H1 (cell line): Measurements from ENCODE around the gene MUC5AC. TPM values are rescaled to one million over a fixed set of nuclear protein-coding genes. Genes with fewer than 3 reads are reported as not detected.

ENCODE experiments used
- CTCF ChIA-PET: fragments of 300-600 bp; sonication (Branson Sonifier 250); formaldehyde crosslinking; loops from one replicate; lab custom pipeline; 2021; ENCODE audit not compliant: partially characterized antibody; lab: Charles Lee
- POLR2A ChIA-PET: fragments of 300-600 bp; sonication (Branson Sonifier 250); formaldehyde crosslinking; loops from one replicate; lab custom pipeline; 2021; ENCODE audit warnings: inconsistent platforms; ENCODE audit not compliant: partially characterized antibody; lab: Charles Lee
- DNase-seq, 2 experiments: peaks; one replicate each; pipeline versions ENCODE4 v3.0.0 to v3.0.0-alpha.2; 2010 to 2022; ENCODE audit warnings: low spot score in 2 of 2, low read depth in 1 of 2, mixed read lengths in 1 of 2
- FAIRE-seq: peaks from 2 replicates; lab custom pipeline; 2011; peaks lifted over from hg19 to GRCh38; lab: Jason Lieb, UNC
- H2AFZ ChIP-seq: 2 replicates; pipeline ENCODE4 v1.8.1; 2012; ENCODE audit warnings: low read length, inconsistent platforms
- H2AK5ac ChIP-seq: 2 replicates; pipeline ENCODE4 v1.6.1; 2013; ENCODE audit warnings: low read depth, low read length
- H2BK120ac ChIP-seq: replicated peaks from 2 replicates; pipeline ENCODE3; 2013; ENCODE audit warnings: low read depth, low read length, inconsistent platforms
- H2BK12ac ChIP-seq: 2 replicates; pipeline ENCODE4 v1.6.1; 2013; ENCODE audit warnings: low read depth, low read length
- H2BK15ac ChIP-seq: 2 replicates; pipeline ENCODE4 v1.6.1; 2013; ENCODE audit warnings: low read length
- H2BK20ac ChIP-seq: 2 replicates; pipeline ENCODE4 v1.6.1; 2013; ENCODE audit warnings: low read length
- H2BK5ac ChIP-seq: 2 replicates; pipeline ENCODE4 v1.6.1; 2013; ENCODE audit warnings: low read depth, low read length
- H3K14ac ChIP-seq: 2 replicates; pipeline ENCODE4 v1.6.1; 2013; ENCODE audit warnings: inconsistent platforms; ENCODE audit not compliant: insufficient read length
- H3K18ac ChIP-seq: 2 replicates; pipeline ENCODE4 v1.6.1; 2013; ENCODE audit warnings: low read length; ENCODE audit errors: extremely low read depth
- H3K23ac ChIP-seq: 2 replicates; pipeline ENCODE4 v1.6.1; 2013; ENCODE audit warnings: inconsistent platforms; ENCODE audit not compliant: insufficient read length
- H3K23me2 ChIP-seq: 2 replicates; pipeline ENCODE4 v1.6.1; 2013; ENCODE audit warnings: low read depth, low read length
- H3K27ac ChIP-seq: 2 replicates; pipeline ENCODE4 v1.6.1; 2011; ENCODE audit warnings: low read depth, low read length, inconsistent platforms
- H3K27me3 ChIP-seq, 4 experiments: replicated peaks in 1 of 4; 1 replicate in 1 of 4; 2 replicates in 3 of 4; pipeline versions ENCODE4 v1.6.1 to v1.8.1; 2011 to 2013; ENCODE audit warnings: low read length in 3 of 4, mild to moderate bottlenecking in 3 of 4, inconsistent platforms in 2 of 4, mixed read lengths in 2 of 4, moderate library complexity in 1 of 4; ENCODE audit not compliant: control insufficient read depth in 3 of 4, insufficient read depth in 3 of 4; ENCODE audit errors: extremely low read depth in 1 of 4
- H3K36me3 ChIP-seq, 4 experiments: 2 replicates each; pipeline versions ENCODE4 v1.6.1 to v1.8.1; 2011 to 2013; ENCODE audit warnings: mild to moderate bottlenecking in 4 of 4, low read length in 3 of 4, moderate library complexity in 2 of 4, control low read depth in 1 of 4, inconsistent platforms in 1 of 4; ENCODE audit not compliant: insufficient read depth in 4 of 4, control insufficient read depth in 2 of 4
- H3K4ac ChIP-seq: replicated peaks from 2 replicates; pipeline ENCODE3; 2013; ENCODE audit warnings: low read length, low read depth, mixed read lengths, inconsistent platforms; ENCODE audit not compliant: insufficient read length
- H3K4me1 ChIP-seq, 4 experiments: replicated peaks in 1 of 4; 1 replicate in 1 of 4; 2 replicates in 3 of 4; pipeline versions ENCODE4 v1.6.1 to v1.8.1; 2011 to 2013; ENCODE audit warnings: low read length in 3 of 4, inconsistent platforms in 2 of 4, mixed read lengths in 1 of 4; ENCODE audit not compliant: insufficient read depth in 4 of 4, control insufficient read depth in 3 of 4
- H3K4me2 ChIP-seq, 2 experiments: 2 replicates each; pipeline versions ENCODE4 v1.6.1 to v1.8.1; 2011 to 2013; ENCODE audit warnings: low read depth in 2 of 2, low read length in 2 of 2, control low read depth in 1 of 2, inconsistent platforms in 1 of 2, mild to moderate bottlenecking in 1 of 2; ENCODE audit not compliant: insufficient read depth in 1 of 2
- H3K4me3 ChIP-seq, 4 experiments: fragments of 200-600, 300-600 bp in 1 of 4; sonication (generic), shearing (Covaris generic), sonication (Bioruptor Twin) in 1 of 4; 2 replicates each; pipeline versions ENCODE4 v1.5.1 to v1.8.1; 2011 to 2016; ENCODE audit warnings: low read length in 4 of 4, low read depth in 3 of 4, control low read depth in 2 of 4, inconsistent platforms in 2 of 4, mild to moderate bottlenecking in 2 of 4, mixed read lengths in 1 of 4, moderate library complexity in 1 of 4; ENCODE audit not compliant: insufficient read depth in 2 of 4; ENCODE audit errors: extremely low read depth in 1 of 4
- H3K56ac ChIP-seq: replicated peaks from 2 replicates; pipeline ENCODE3; 2013; ENCODE audit warnings: low read depth, mild to moderate bottlenecking, mixed read lengths, low read length, inconsistent platforms; ENCODE audit not compliant: insufficient read length
- H3K79me1 ChIP-seq: 2 replicates; pipeline ENCODE4 v1.6.1; 2013; ENCODE audit warnings: low read depth, low read length, control low read depth
- H3K79me2 ChIP-seq, 2 experiments: 2 replicates each; pipeline versions ENCODE4 v1.6.1 to v1.8.1; 2012 to 2013; ENCODE audit warnings: low read length in 2 of 2, mild to moderate bottlenecking in 2 of 2, inconsistent platforms in 1 of 2; ENCODE audit not compliant: insufficient read depth in 2 of 2, control insufficient read depth in 1 of 2
- H3K9ac ChIP-seq, 4 experiments: replicated peaks in 1 of 4; 1 replicate in 1 of 4; 2 replicates in 3 of 4; pipeline versions ENCODE4 v1.6.1 to v1.8.1; 2011 to 2013; ENCODE audit warnings: low read depth in 3 of 4, low read length in 3 of 4, control low read depth in 2 of 4, mild to moderate bottlenecking in 2 of 4, moderate library complexity in 2 of 4, inconsistent platforms in 1 of 4; ENCODE audit errors: extremely low read depth in 1 of 4
- H3K9me3 ChIP-seq, 2 experiments: 2 replicates each; pipeline versions ENCODE4 v1.6.1 to v1.8.1; 2012 to 2013; ENCODE audit warnings: mild to moderate bottlenecking in 2 of 2, moderate library complexity in 2 of 2, control low read depth in 1 of 2, inconsistent platforms in 1 of 2, low read depth in 1 of 2, low read length in 1 of 2, mixed read lengths in 1 of 2; ENCODE audit not compliant: insufficient read depth in 2 of 2
- H4K20me1 ChIP-seq, 2 experiments: replicated peaks in 1 of 2; 2 replicates each; pipeline versions ENCODE3 to v1.8.1; 2011 to 2013; ENCODE audit warnings: inconsistent platforms in 2 of 2, low read length in 2 of 2, mild to moderate bottlenecking in 1 of 2; ENCODE audit not compliant: insufficient read depth in 2 of 2, control insufficient read depth in 1 of 2
- H4K5ac ChIP-seq: 2 replicates; pipeline ENCODE4 v1.6.1; 2013; ENCODE audit warnings: low read length, low read depth, mixed read lengths, inconsistent platforms; ENCODE audit not compliant: insufficient read length
- H4K8ac ChIP-seq: 2 replicates; pipeline ENCODE4 v1.8.0; 2013; ENCODE audit warnings: mild to moderate bottlenecking, moderate library complexity, low read length, inconsistent platforms; ENCODE audit not compliant: insufficient read depth; ENCODE audit errors: extremely low read depth
- H4K91ac ChIP-seq: replicated peaks from 2 replicates; pipeline ENCODE3; 2013; ENCODE audit warnings: low read length, mixed read lengths, inconsistent platforms; ENCODE audit not compliant: insufficient read length
- ATF3 ChIP-seq: IDR thresholded peaks from 2 replicates; pipeline ENCODE4 v1.6.1; 2011; ENCODE audit warnings: low read depth, mild to moderate bottlenecking, low read length; ENCODE audit not compliant: insufficient read depth
- NRF1 ChIP-seq: IDR thresholded peaks from 2 replicates; pipeline ENCODE4 v1.6.1; 2011; ENCODE audit warnings: mild to moderate bottlenecking, low read depth, low read length, improper control_type of control experiment
- WGBS, 2 experiments: shearing (Covaris generic) in 1 of 2; methylation state at CpG; one replicate each; pipeline versions ENCODE4 v1.1.6 to v1.1.7; 2013 to 2015; ENCODE audit warnings: low lambda C conversion rate in 2 of 2, mixed read lengths in 2 of 2, inconsistent platforms in 1 of 2, low coverage in 1 of 2, missing lambda C conversion rate in 1 of 2; ENCODE audit not compliant: insufficient replicate concordance in 2 of 2, insufficient coverage in 1 of 2, insufficient read length in 1 of 2; ENCODE audit errors: extremely low coverage in 1 of 2, missing lambda C conversion rate in 1 of 2; 5-methylcytosine and 5-hydroxymethylcytosine counted together
- polyA plus RNA-seq, 7 experiments: library from polyadenylated mRNA; depleted of rRNA in 3 of 7; stranded (reverse) in 5 of 7; unstranded in 2 of 7; fragments of >200 nt in 5 of 7; fragments of 200-250 nt in 2 of 7; gene quantifications; 1 replicate in 5 of 7; 2 replicates in 1 of 7; 4 replicates in 1 of 7; pipeline versions ENCODE4 v1.2.1 to v1.2.3, GENCODE V29; 2011 to 2013; ENCODE audit warnings: missing spikeins in 2 of 7, mixed read lengths in 2 of 7
- total RNA-seq: library from RNA; stranded (reverse); fragmentation: NEBNext Ultra II Directional; extraction: Animal tissue kit (Norgen Biotek cat#: 25700); gene quantifications from 2 replicates; pipeline ENCODE4 v1.2.1, GENCODE V29; 2021

Gene MUC5AC
- total and polyA plus RNA-seq, 2 of the 8 experiments (the other 6 are each of a cell fraction or from before 2014, with no cell fraction given), result not detected

- H2BK20ac ChIP-seq, result no peak overlapping the region
- H3K18ac ChIP-seq, result no peak overlapping the region
- no peak overlapping the region for H3K14ac ChIP-seq
- H3K79me1 ChIP-seq, result no peaks in the 10 kb centered on the region
- H3K9me3 ChIP-seq, result peaks cover 9 to 40% of the 10 kb centered on the region in 2 experiments; a peak in 2 of 4 replicates
- H2AK5ac ChIP-seq, result no peak overlapping the region
- no peak overlapping the region for H3K4me3 ChIP-seq
- no peaks in the 10 kb centered on the region for H3K4me1 ChIP-seq
- no peak overlapping the region for H4K91ac ChIP-seq
- no peak overlapping the region for H4K5ac ChIP-seq
- WGBS, 2 experiments, result 92% methylated on average over 35 of the region's 43 CpGs; no CpG with 5 or more reads in 1 of the 2 experiments
- H3K36me3 ChIP-seq, result no peaks in the 10 kb centered on the region
- no peaks in the 10 kb centered on the region for H4K20me1 ChIP-seq
- no peak overlapping the region for H2BK120ac ChIP-seq
- no peak overlapping the region for H3K9ac ChIP-seq
- peaks cover 4% of the 10 kb centered on the region; the same call in 1 of the 2 replicates for H3K23me2 ChIP-seq
- H3K27me3 ChIP-seq, result no peaks in the 10 kb centered on the region; a peak in 1 of 7 replicates
- no peak overlapping the region for H3K4ac ChIP-seq
- no peak overlapping the region for H2BK5ac ChIP-seq
- ChIA-PET POLR2A (no interaction called here), CTCF (no interaction called here)
- no peak overlapping the region for H3K56ac ChIP-seq
- no peaks in the 10 kb centered on the region for H3K79me2 ChIP-seq
- no peak overlapping the region for H3K4me2 ChIP-seq
- H4K8ac ChIP-seq, result no peak overlapping the region
- no peak overlapping the region for H3K27ac ChIP-seq
- DNase-seq (no peak), FAIRE-seq (no peak)
- no peak for TF ChIP-seq ATF3
- no peak for TF ChIP-seq NRF1
- no peak overlapping the region for H2AFZ ChIP-seq
- H2BK15ac ChIP-seq, result no peak overlapping the region
- H2BK12ac ChIP-seq, result no peak overlapping the region
- H3K23ac ChIP-seq, result no peak overlapping the region
These were observed 35.8 kb downstream of the MUC5AC start for GRCh38 chr11:1193326-1194230.
